ENCODE results near the gene EMX1. TPM values are rescaled to one million over a fixed set of nuclear protein-coding genes. Genes with fewer than 3 reads are reported as not detected.

The EMX1 gene
- total and polyA plus RNA-seq, 2 of the 13 experiments (the other 11 are each of a cell fraction or from before 2014, with no cell fraction given), result 0.62 to 4.9 TPM

GRCh38 chr2:72887740-72888437 lies 29.4 kb upstream of the EMX1 start (continued):
- TF ChIP-seq SSRP1 (CRISPR knock-in tag; IDR thresholded peaks at IDR 0.05), result 0 out of 2 replicates have a peak, but pooled peaks have one; percentile 91
- no peak for TF ChIP-seq ZNF816 (CRISPR knock-in tag; IDR thresholded peaks at IDR 0.05; ENCODE audit: borderline replicate concordance)
- peak in 1 of 2 experiments; percentile 37; a peak in 1 of 4 replicates for TF ChIP-seq POLR2A (IDR thresholded peaks at IDR 0.05; ENCODE audit: insufficient read depth in 1 of 2, low read depth in 2 of 2, low read length in 2 of 2)
- TF ChIP-seq LCORL (IDR thresholded peaks at IDR 0.05), result no peak
- peak; percentile 58; the same call in 1 of the 2 replicates for TF ChIP-seq LCORL (CRISPR knock-in tag; IDR thresholded peaks at IDR 0.05)
- peak; percentile 15; the same call in 1 of the 2 replicates for TF ChIP-seq FOXK1 (CRISPR knock-in tag; IDR thresholded peaks at IDR 0.05; ENCODE audit: borderline replicate concordance, low read depth)
- TF ChIP-seq ZNF451 (CRISPR knock-in tag; IDR thresholded peaks at IDR 0.05), result peak; percentile 8; the same call in 1 of the 2 replicates
- TF ChIP-seq, protein P1, sequence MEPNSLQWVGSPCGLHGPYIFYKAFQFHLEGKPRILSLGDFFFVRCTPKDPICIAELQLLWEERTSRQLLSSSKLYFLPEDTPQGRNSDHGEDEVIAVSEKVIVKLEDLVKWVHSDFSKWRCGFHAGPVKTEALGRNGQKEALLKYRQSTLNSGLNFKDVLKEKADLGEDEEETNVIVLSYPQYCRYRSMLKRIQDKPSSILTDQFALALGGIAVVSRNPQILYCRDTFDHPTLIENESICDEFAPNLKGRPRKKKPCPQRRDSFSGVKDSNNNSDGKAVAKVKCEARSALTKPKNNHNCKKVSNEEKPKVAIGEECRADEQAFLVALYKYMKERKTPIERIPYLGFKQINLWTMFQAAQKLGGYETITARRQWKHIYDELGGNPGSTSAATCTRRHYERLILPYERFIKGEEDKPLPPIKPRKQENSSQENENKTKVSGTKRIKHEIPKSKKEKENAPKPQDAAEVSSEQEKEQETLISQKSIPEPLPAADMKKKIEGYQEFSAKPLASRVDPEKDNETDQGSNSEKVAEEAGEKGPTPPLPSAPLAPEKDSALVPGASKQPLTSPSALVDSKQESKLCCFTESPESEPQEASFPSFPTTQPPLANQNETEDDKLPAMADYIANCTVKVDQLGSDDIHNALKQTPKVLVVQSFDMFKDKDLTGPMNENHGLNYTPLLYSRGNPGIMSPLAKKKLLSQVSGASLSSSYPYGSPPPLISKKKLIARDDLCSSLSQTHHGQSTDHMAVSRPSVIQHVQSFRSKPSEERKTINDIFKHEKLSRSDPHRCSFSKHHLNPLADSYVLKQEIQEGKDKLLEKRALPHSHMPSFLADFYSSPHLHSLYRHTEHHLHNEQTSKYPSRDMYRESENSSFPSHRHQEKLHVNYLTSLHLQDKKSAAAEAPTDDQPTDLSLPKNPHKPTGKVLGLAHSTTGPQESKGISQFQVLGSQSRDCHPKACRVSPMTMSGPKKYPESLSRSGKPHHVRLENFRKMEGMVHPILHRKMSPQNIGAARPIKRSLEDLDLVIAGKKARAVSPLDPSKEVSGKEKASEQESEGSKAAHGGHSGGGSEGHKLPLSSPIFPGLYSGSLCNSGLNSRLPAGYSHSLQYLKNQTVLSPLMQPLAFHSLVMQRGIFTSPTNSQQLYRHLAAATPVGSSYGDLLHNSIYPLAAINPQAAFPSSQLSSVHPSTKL (CRISPR knock-in tag; IDR thresholded peaks at IDR 0.05), result peak; percentile 24; the same call in 1 of the 2 replicates
- peak; percentile 81; the same call in 1 of the 2 replicates for TF ChIP-seq ZNF329 (CRISPR knock-in tag; IDR thresholded peaks at IDR 0.05; ENCODE audit: low read depth)
- 0 out of 2 replicates have a peak, but pooled peaks have one; percentile 33 for TF ChIP-seq ZSCAN25 (CRISPR knock-in tag; IDR thresholded peaks at IDR 0.05)
- TF ChIP-seq ZUFSP (CRISPR knock-in tag; IDR thresholded peaks at IDR 0.05; ENCODE audit: borderline replicate concordance), result no peak
- TF ChIP-seq, protein P2, sequence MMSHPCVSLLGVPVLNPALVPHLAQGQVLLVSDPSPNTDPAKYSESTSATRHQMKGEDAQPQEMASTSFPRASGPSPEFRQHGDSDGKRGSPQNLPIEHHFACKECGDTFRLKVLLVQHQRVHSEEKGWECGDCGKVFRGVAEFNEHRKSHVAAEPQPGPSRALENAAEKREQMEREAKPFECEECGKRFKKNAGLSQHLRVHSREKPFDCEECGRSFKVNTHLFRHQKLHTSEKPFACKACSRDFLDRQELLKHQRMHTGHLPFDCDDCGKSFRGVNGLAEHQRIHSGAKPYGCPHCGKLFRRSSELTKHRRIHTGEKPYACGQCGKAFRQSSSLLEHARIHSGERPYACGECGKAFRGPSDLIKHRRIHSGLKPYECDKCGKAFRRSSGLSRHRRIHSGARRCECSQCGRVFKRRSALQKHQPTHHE (CRISPR knock-in tag; IDR thresholded peaks at IDR 0.05; ENCODE audit: borderline replicate concordance), result 0 out of 2 replicates have a peak, but pooled peaks have one; percentile 14
- TF ChIP-seq ATF6 (CRISPR knock-in tag; conservative IDR thresholded peaks at IDR 0.05), result no peak
- TF ChIP-seq NAIF1 (CRISPR knock-in tag; IDR thresholded peaks at IDR 0.05; ENCODE audit: borderline replicate concordance), result peak; percentile 52; the same call in 1 of the 2 replicates
- TF ChIP-seq, protein P3, sequence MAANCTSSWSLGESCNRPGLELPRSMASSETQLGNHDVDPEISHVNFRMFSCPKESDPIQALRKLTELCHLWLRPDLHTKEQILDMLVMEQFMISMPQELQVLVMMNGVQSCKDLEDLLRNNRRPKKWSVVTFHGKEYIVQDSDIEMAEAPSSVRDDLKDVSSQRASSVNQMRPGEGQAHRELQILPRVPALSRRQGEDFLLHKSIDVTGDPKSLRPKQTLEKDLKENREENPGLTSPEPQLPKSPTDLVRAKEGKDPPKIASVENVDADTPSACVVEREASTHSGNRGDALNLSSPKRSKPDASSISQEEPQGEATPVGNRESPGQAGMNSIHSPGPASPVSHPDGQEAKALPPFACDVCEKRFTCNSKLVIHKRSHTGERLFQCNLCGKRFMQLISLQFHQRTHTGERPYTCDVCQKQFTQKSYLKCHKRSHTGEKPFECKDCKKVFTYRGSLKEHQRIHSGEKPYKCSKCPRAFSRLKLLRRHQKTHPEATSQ (CRISPR knock-in tag; IDR thresholded peaks at IDR 0.05; ENCODE audit: borderline replicate concordance), result 0 out of 2 replicates have a peak, but pooled peaks have one; percentile 18
- 0 out of 2 replicates have a peak, but pooled peaks have one; percentile 18 for TF ChIP-seq KLF15 (CRISPR knock-in tag; IDR thresholded peaks at IDR 0.05; ENCODE audit: borderline replicate concordance)
- no peak for TF ChIP-seq ATM (IDR thresholded peaks at IDR 0.05; ENCODE audit: borderline replicate concordance)
- TF ChIP-seq ZNF605 (CRISPR knock-in tag; IDR thresholded peaks at IDR 0.05), result peak; percentile 70
- no peak for TF ChIP-seq MATR3 (CRISPR knock-in tag; IDR thresholded peaks at IDR 0.05)

All from HepG2 (cell line).